B cell (primary cell): Measurements from ENCODE around the gene BUB3.

Experiments
- CTCF ChIP-seq: fragments of 200-600 bp; IDR thresholded peaks from one replicate; pipeline ENCODE4 v1.8.0; 2022; ENCODE audit warnings: antibody characterized with exemption, mild to moderate bottlenecking
- EZH2 ChIP-seq: IDR thresholded peaks from 2 replicates; pipeline ENCODE4 v1.6.1; 2012; ENCODE audit warnings: borderline replicate concordance, low read depth, mild to moderate bottlenecking, moderate library complexity, low read length; ENCODE audit not compliant: insufficient read depth, poor library complexity, severe bottlenecking

DNA sequence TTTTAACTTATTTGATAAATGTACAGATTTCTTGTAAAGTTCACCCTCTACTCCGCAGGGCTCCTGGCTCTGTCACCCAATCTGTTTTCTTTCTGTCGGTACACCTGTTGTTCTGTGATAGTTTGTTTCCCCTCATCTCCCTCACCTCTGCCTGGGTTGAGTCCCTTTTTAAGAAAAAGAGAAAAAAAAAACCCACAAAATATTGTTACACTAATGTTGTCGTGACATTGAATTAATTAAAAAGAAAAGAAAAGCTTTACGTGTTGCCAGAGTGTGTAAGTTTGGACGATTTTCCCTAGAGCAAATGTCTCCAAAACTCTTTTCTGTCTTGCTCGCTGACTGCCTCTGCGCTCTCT lies 15.1 kb upstream of the BUB3 start:
- TF ChIP-seq EZH2 (no peak), CTCF (no peak)
